GM12878 (cell line): Measurements from ENCODE around the gene CTNS. TPM values are rescaled to one million over a fixed set of nuclear protein-coding genes. Genes with fewer than 3 reads are reported as not detected.

ENCODE experiments used
- ATAC-seq: fragments of 200-7000 bp; cut with Tn5 transposase; 3 replicates; pipeline ENCODE4 v1.9.1; 2020; ENCODE audit warnings: mild to moderate bottlenecking, moderate library complexity
- BruUV-seq: library from RNA; stranded (reverse); fragments of 400-500 nt; replicated peaks from 2 replicates; lab custom pipeline; 2021; lab: Mats Ljungman, UMichigan
- CTCF ChIA-PET: fragments of 300-600 bp; sonication (Branson Sonifier 250); formaldehyde crosslinking; extraction: SDS; loops from one replicate; lab custom pipeline; 2021; ENCODE audit warnings: inconsistent platforms; lab: Yijun Ruan, JAX
- POLR2A ChIA-PET: fragments of 350-600 bp; formaldehyde crosslinking; extraction: SDS; loops from one replicate; lab custom pipeline; 2021; ENCODE audit warnings: inconsistent platforms; lab: Charles Lee
- RAD21 ChIA-PET: fragments of 300-600 bp; sonication (Branson Sonifier 250); formaldehyde crosslinking; loops from one replicate; lab custom pipeline; 2023; ENCODE audit warnings: antibody characterized with exemption; ENCODE audit not compliant: unreplicated experiment; lab: Charles Lee
- SMC1A ChIA-PET: fragments of 300-600 bp; sonication (Branson Sonifier 250); formaldehyde crosslinking; loops from one replicate; lab custom pipeline; 2023; ENCODE audit not compliant: unreplicated experiment, uncharacterized antibody; lab: Charles Lee
- DNase-seq: peaks from one replicate; pipeline ENCODE4 v3.0.0-alpha.2; 2011; ENCODE audit warnings: low read depth, low spot score
- FAIRE-seq: peaks from 3 replicates; lab custom pipeline; 2011; peaks lifted over from hg19 to GRCh38; lab: Jason Lieb, UNC
- H2AFZ ChIP-seq: 2 replicates; pipeline ENCODE4 v1.6.0; 2011; ENCODE audit warnings: low read depth, low read length, control low read depth; ENCODE audit not compliant: control insufficient read depth
- H3K27ac ChIP-seq: 2 replicates; pipeline ENCODE4 v1.5.1; 2011; ENCODE audit warnings: control low read depth; ENCODE audit not compliant: control insufficient read depth, insufficient read depth
- H3K27me3 ChIP-seq, 2 experiments: replicated peaks in 1 of 2; 2 replicates each; pipeline versions ENCODE4 v1.6.0 to v1.6.1; 2011; ENCODE audit warnings: low read length in 1 of 2; ENCODE audit not compliant: control insufficient read depth in 2 of 2, insufficient read depth in 2 of 2
- H3K36me3 ChIP-seq, 2 experiments: 2 replicates each; pipeline ENCODE4 v1.5.1; 2011; ENCODE audit warnings: low read length in 1 of 2; ENCODE audit not compliant: control insufficient read depth in 2 of 2, insufficient read depth in 2 of 2
- H3K4me1 ChIP-seq: 2 replicates; pipeline ENCODE4 v1.6.1; 2011; ENCODE audit warnings: mild to moderate bottlenecking, low read length, moderate library complexity, mixed read lengths; ENCODE audit not compliant: control insufficient read depth, insufficient read depth
- H3K4me2 ChIP-seq: 2 replicates; pipeline ENCODE4 v1.6.0; 2011; ENCODE audit warnings: control low read depth; ENCODE audit not compliant: control insufficient read depth, insufficient read depth
- H3K4me3 ChIP-seq: fragments of 200-600 bp; sonication (generic); 2 replicates; pipeline ENCODE4 v1.5.1; 2016
- H3K79me2 ChIP-seq: 2 replicates; pipeline ENCODE4 v1.6.0; 2011; ENCODE audit warnings: low read length; ENCODE audit not compliant: control insufficient read depth, insufficient read depth
- H3K9ac ChIP-seq: 2 replicates; pipeline ENCODE4 v1.8.0; 2011; ENCODE audit warnings: low read length, control low read depth, mixed read lengths; ENCODE audit not compliant: control insufficient read depth, insufficient read depth
- H3K9me3 ChIP-seq: replicated peaks from 3 replicates; pipeline ENCODE4 v1.5.1; 2011; ENCODE audit warnings: mild to moderate bottlenecking, low read length; ENCODE audit not compliant: control insufficient read depth, insufficient read depth
- H4K20me1 ChIP-seq: 2 replicates; pipeline ENCODE4 v1.6.0; 2011; ENCODE audit not compliant: control insufficient read depth, insufficient read depth
- MTA2 ChIP-seq: fragments of 450-650 bp; IDR thresholded peaks from 2 replicates; pipeline ENCODE4 v1.6.1; 2016; ENCODE audit warnings: low read depth, mild to moderate bottlenecking, moderate library complexity
- POLR2A ChIP-seq: IDR thresholded peaks from 2 replicates; pipeline ENCODE4 v1.6.1; 2011; ENCODE audit warnings: low read depth, mild to moderate bottlenecking, low read length
- POLR2AphosphoS2 ChIP-seq: IDR thresholded peaks from 2 replicates; pipeline ENCODE4 v1.6.1; 2011; ENCODE audit warnings: low read depth, mild to moderate bottlenecking, low read length, improper control_type of control experiment, moderate library complexity
- RBBP5 ChIP-seq: fragments of 200-600 bp; sonication (generic); conservative IDR thresholded peaks from 2 replicates; pipeline ENCODE4 v1.6.1; 2016
- TBL1XR1 ChIP-seq: IDR thresholded peaks from 2 replicates; pipeline ENCODE4 v1.6.1; 2012; ENCODE audit warnings: low read depth, low read length, improper control_type of control experiment
- ZNF24 ChIP-seq: fragments of 450-650 bp; IDR thresholded peaks from 2 replicates; pipeline ENCODE4 v1.6.1; 2017; ENCODE audit warnings: antibody characterized with exemption, mild to moderate bottlenecking
- WGBS: methylation state at CpG from one replicate; pipeline ENCODE4 v1.1.6; 2016; ENCODE audit warnings: low lambda C conversion rate; ENCODE audit not compliant: insufficient replicate concordance, insufficient coverage; ENCODE audit errors: missing lambda C conversion rate; 5-methylcytosine and 5-hydroxymethylcytosine counted together
- in situ Hi-C: fragments of 300-500 bp; cut with MboI; formaldehyde crosslinking; loops from 9 replicates; pipeline ENCODE4 v1.14.3; 2018; ENCODE audit warnings: mixed read lengths
- intact Hi-C: fragments of 100-400 bp; cut with micrococcal nuclease; formaldehyde crosslinking; loops from one replicate; pipeline ENCODE4 v1.14.2; 2022; ENCODE audit not compliant: unreplicated experiment
- polyA plus RNA-seq, 11 experiments: library from polyadenylated mRNA; depleted of rRNA in 4 of 11; unstranded in 6 of 11; stranded (reverse) in 5 of 11; fragments of >200 nt; fragmentation: Nextera tagmentation in 4 of 11; fragmentation: Illumina TruSeq in 1 of 11; extraction: Ambion mirVana in 4 of 11; extraction: Trizol in 1 of 11; gene quantifications; 1 replicate in 1 of 11; 2 replicates in 10 of 11; pipeline versions ENCODE4 v1.2.1 to v1.2.3, GENCODE V29; 2011 to 2016; ENCODE audit warnings: inconsistent platforms in 2 of 11, missing spikeins in 2 of 11, low read depth in 1 of 11
- total RNA-seq, 4 experiments: library from RNA; depleted of rRNA in 3 of 4; stranded (reverse); fragments of >200 nt in 3 of 4; fragmentation: Illumina TruSeq in 1 of 4; extraction: Trizol in 1 of 4; gene quantifications; 2 replicates each; pipeline versions ENCODE4 v1.2.1 to v1.2.3, GENCODE V29; 2013 to 2021
- TF ChIP-seq, protein P1 (sequence below): fragments of 450-650 bp; IDR thresholded peaks from 2 replicates; pipeline ENCODE4 v1.6.1; 2016; ENCODE audit warnings: mild to moderate bottlenecking
- TF ChIP-seq, protein P2 (sequence below): IDR thresholded peaks from 2 replicates; pipeline ENCODE4 v1.6.1; 2012; ENCODE audit warnings: low read depth, low read length, improper control_type of control experiment

Gene CTNS
- total and polyA plus RNA-seq, 10 of the 15 experiments (the other 5 are each of a cell fraction or from before 2014, with no cell fraction given) = 0.92 to 10.7 (median 6.4) TPM

DNA sequence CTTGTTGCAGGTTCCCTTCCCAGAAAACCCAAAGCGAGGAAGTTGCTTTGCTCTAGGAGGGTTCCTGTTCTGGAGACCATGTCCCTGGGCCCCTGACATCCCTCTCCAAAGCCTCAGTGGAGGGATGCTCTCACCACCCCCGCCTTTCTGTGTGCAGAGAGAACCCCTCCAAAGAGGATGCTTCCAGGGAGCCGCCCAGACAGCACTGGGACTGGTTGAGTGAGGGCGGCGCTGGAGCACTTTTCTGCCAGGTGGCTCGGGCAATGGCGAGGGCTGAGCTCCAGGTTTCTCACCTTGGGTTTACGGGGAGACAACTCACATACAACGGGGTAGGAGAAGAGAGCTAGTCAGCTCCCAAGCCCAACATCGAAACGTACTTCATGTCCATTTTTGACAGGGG lies 39.3 kb downstream of the CTNS start:
- POLR2A ChIA-PET = no interaction called here
- RAD21 ChIA-PET = interaction anchor here (2.6 kb wide), 1 partner anchor 61 kb away, joined by 9 read pairs; no protein-coding TSS in a partner anchor
- Histone ChIP-seq H3K27ac (no peak overlapping the region), H3K36me3 (peaks cover 0 to 3% of the 10 kb centered on the region in 2 experiments; a peak in 2 of 4 replicates), H3K4me3 (no peak overlapping the region), H4K20me1 (no peaks in the 10 kb centered on the region), H3K79me2 (no peaks in the 10 kb centered on the region), H3K4me1 (no peaks in the 10 kb centered on the region), H3K4me2 (no peak overlapping the region), H3K27me3 (no peaks in the 10 kb centered on the region), H3K9ac (no peak overlapping the region), H3K9me3 (no peaks in the 10 kb centered on the region), H2AFZ (no peak overlapping the region)
- TF ChIP-seq TBL1XR1 = no peak
- no peak for TF ChIP-seq MTA2
- no peak for TF ChIP-seq POLR2AphosphoS2
- no peak for TF ChIP-seq RBBP5
- no peak for TF ChIP-seq ZNF24
- SMC1A ChIA-PET = interaction anchor here (1.7 kb wide), 1 partner anchor 56 kb away, joined by 6 read pairs; no protein-coding TSS in a partner anchor
- CTCF ChIA-PET = interaction anchor here (1.5 kb wide), 1 partner anchor 57 kb away, joined by 4 read pairs; no protein-coding TSS in a partner anchor
- in situ Hi-C loops (no loop called here), intact Hi-C loops (no loop called here)
- no TSS peak for BruUV-seq
- WGBS = 77% methylated on average over 11 of the region's 11 CpGs
- FAIRE-seq (no peak), ATAC-seq (no peak), DNase-seq (no peak)

DNA sequence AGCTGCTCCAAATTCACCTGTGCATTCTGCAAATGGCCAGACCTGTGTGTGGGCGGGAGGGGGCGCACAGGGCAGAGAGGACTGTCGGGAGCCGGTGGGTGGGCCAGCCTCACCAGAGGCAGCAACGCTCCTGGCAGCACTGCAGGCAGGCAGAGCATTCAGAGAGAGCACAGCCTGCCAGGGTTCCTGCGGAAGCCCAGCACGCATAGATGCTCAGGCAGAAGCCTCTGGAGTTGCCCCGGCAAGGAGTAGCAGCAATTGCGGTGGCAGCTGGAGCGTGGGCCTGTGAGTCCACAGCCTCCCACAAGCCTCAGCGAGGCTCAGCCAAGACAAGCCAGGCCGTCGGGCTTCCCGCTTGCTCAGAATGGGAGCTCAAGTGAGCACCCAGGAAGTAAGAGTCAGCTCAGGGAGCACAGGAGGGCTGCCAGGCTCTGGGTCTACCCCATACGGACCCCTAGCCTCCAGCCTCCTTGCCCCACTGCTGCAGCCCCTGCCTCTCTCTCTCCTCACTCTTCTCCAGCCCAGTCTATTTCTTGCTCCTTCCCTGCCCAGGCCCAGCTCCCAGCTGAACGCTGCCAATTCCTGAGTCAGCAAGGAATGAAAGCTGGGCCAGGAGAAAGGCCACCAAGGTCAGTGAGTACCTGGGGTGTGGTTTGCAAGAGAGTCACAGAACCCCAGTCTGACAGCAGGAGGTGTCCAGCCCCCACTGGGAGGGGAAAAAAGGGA lies 41.7 kb downstream of the CTNS start:
- H3K9ac ChIP-seq = no peak overlapping the region
- in situ Hi-C loops = no loop called here
- no TSS peak for BruUV-seq
- no peak overlapping the region for H3K27ac ChIP-seq
- SMC1A ChIA-PET = no interaction called here
- H3K36me3 ChIP-seq = peaks cover 0 to 3% of the 10 kb centered on the region in 2 experiments; a peak in 2 of 4 replicates
- POLR2A ChIA-PET = no interaction called here
- CTCF ChIA-PET = interaction anchor here (1.1 to 1.3 kb wide), 2 partner anchors 13 to 59 kb away, joined by 3 to 6 read pairs; no protein-coding TSS in a partner anchor
- peaks cover 4% of the 10 kb centered on the region; the same call in 1 of the 2 replicates for H3K4me1 ChIP-seq
- DNase-seq = no peak
- H3K79me2 ChIP-seq = no peaks in the 10 kb centered on the region
- H3K4me3 ChIP-seq = no peak overlapping the region
- H4K20me1 ChIP-seq = no peaks in the 10 kb centered on the region
- H2AFZ ChIP-seq = no peak overlapping the region
- 75% methylated on average over 14 of the region's 16 CpGs for WGBS
- TF ChIP-seq, protein P1, sequence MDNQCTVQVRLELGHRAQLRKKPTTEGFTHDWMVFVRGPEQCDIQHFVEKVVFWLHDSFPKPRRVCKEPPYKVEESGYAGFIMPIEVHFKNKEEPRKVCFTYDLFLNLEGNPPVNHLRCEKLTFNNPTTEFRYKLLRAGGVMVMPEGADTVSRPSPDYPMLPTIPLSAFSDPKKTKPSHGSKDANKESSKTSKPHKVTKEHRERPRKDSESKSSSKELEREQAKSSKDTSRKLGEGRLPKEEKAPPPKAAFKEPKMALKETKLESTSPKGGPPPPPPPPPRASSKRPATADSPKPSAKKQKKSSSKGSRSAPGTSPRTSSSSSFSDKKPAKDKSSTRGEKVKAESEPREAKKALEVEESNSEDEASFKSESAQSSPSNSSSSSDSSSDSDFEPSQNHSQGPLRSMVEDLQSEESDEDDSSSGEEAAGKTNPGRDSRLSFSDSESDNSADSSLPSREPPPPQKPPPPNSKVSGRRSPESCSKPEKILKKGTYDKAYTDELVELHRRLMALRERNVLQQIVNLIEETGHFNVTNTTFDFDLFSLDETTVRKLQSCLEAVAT = no peak
- TF ChIP-seq, protein P2, sequence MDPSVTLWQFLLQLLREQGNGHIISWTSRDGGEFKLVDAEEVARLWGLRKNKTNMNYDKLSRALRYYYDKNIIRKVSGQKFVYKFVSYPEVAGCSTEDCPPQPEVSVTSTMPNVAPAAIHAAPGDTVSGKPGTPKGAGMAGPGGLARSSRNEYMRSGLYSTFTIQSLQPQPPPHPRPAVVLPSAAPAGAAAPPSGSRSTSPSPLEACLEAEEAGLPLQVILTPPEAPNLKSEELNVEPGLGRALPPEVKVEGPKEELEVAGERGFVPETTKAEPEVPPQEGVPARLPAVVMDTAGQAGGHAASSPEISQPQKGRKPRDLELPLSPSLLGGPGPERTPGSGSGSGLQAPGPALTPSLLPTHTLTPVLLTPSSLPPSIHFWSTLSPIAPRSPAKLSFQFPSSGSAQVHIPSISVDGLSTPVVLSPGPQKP = no peak
- 0 out of 2 replicates have a peak, but pooled peaks have one; percentile 34 for TF ChIP-seq POLR2A
- TF ChIP-seq, all 136 proteins: peak for 1
- Histone ChIP-seq H3K27me3 (no peaks in the 10 kb centered on the region), H3K9me3 (no peaks in the 10 kb centered on the region), H3K4me2 (no peak overlapping the region)
- ATAC-seq (peak; percentile 10; the same call in 1 of the 3 replicates), FAIRE-seq (no peak)
- intact Hi-C loops = no loop called here
- RAD21 ChIA-PET = interaction anchor here (2.6 kb wide), 1 partner anchor 59 kb away, joined by 9 read pairs; no protein-coding TSS in a partner anchor
